ENCODE data around the gene CTNNA1.

- no peak for TF ChIP-seq MAX (IDR thresholded peaks at IDR 0.05; ENCODE audit: insufficient read depth, insufficient read length)
- no peak for TF ChIP-seq CTCF (IDR thresholded peaks at IDR 0.05; ENCODE audit: extremely low read depth in 1 of 2, insufficient read depth in 1 of 2, low read depth in 1 of 2, low read length in 2 of 2)
- TF ChIP-seq GATA2 (IDR thresholded peaks at IDR 0.05; ENCODE audit: insufficient read depth, insufficient read length, low read depth, low read length), result no peak
- TF ChIP-seq POLR2AphosphoS5 (IDR thresholded peaks at IDR 0.05; ENCODE audit: insufficient read depth, low read depth, low read length), result no peak
- TF ChIP-seq EZH2 (IDR thresholded peaks at IDR 0.05; ENCODE audit: borderline replicate concordance, low read depth, low read length, severe bottlenecking), result no peak
- TF ChIP-seq POLR2A (IDR thresholded peaks at IDR 0.05; ENCODE audit: low read depth, low read length), result no peak
- no peak for TF ChIP-seq JUN (IDR thresholded peaks at IDR 0.05; ENCODE audit: borderline replicate concordance, insufficient read depth, insufficient read length, low read depth)
- no peak for TF ChIP-seq FOS (IDR thresholded peaks at IDR 0.05; ENCODE audit: borderline replicate concordance, insufficient read depth, low read length)
These were observed 9.7 kb upstream of the CTNNA1 start for GRCh38 chr5:138743484-138743883.

All from endothelial cell of umbilical vein (primary cell).